Psoas muscle (tissue), 8 donors: ENCODE results near the gene ACYP2. TPM values are rescaled to one million over a fixed set of nuclear protein-coding genes. Genes with fewer than 3 reads are reported as not detected.

ENCODE experiments used
- ATAC-seq, 4 donors: fragments of 200-7000 bp; cut with Tn5 transposase; one replicate each; pipeline ENCODE4 v1.9.1; 2020; ENCODE audit warnings: moderate library complexity in 3 of 4, mild to moderate bottlenecking in 2 of 4
- DNase-seq, 2 donors: peaks; one replicate each; pipeline ENCODE4 v3.0.0-alpha.2; 2020
- H3K27ac ChIP-seq: fragments of 200-600 bp; one replicate; pipeline ENCODE4 v1.8.0; 2022
- H3K27me3 ChIP-seq, 3 donors: fragments of 200-600 bp in 1 of 3; one replicate each; pipeline versions ENCODE4 v1.6.1 to v1.8.0; 2013 to 2022; ENCODE audit warnings: low read length in 2 of 3, mild to moderate bottlenecking in 2 of 3, moderate library complexity in 1 of 3; ENCODE audit not compliant: insufficient read depth in 3 of 3
- H3K36me3 ChIP-seq, 2 donors: fragments of 200-600 bp in 1 of 2; one replicate each; pipeline versions ENCODE4 v1.6.1 to v1.8.0; 2013 to 2022; ENCODE audit warnings: low read depth in 1 of 2, mild to moderate bottlenecking in 1 of 2, moderate library complexity in 1 of 2; ENCODE audit not compliant: insufficient read depth in 1 of 2
- H3K4me1 ChIP-seq: fragments of 200-600 bp; one replicate; pipeline ENCODE4 v1.8.0; 2022
- H3K4me3 ChIP-seq: fragments of 200-600 bp; one replicate; pipeline ENCODE4 v1.8.0; 2022; ENCODE audit warnings: mild to moderate bottlenecking
- H3K9me3 ChIP-seq: fragments of 200-600 bp; one replicate; pipeline ENCODE4 v1.8.0; 2022
- CTCF ChIP-seq: fragments of 200-600 bp; IDR thresholded peaks from one replicate; pipeline ENCODE4 v1.8.0; 2022; ENCODE audit warnings: antibody characterized with exemption
- WGBS, 3 donors: extraction: QIAGEN DNeasy Blood & Tissue Kit; methylation state at CpG; one replicate each; pipeline versions ENCODE4 v1.1.6 to v1.1.7; 2013; 5-methylcytosine and 5-hydroxymethylcytosine counted together
- intact Hi-C, 2 donors: fragments of 100-400 bp; cut with DNase I; formaldehyde crosslinking; loops; one replicate each; pipeline versions ENCODE4 v1.11.0 to v1.14.2; 2022
- polyA plus RNA-seq, 3 donors: library from polyadenylated mRNA; stranded (reverse); fragments of 200-250 nt; gene quantifications; one replicate each; pipeline ENCODE4 v1.2.3, GENCODE V29; 2013
- total RNA-seq, 4 donors: library from RNA; stranded (reverse); fragmentation: NEBNext Ultra II Directional in 2 of 4; extraction: Animal tissue kit (Norgen Biotek cat#: 25700) in 2 of 4; gene quantifications; one replicate each; pipeline versions ENCODE4 v1.2.1 to v1.2.4, GENCODE V29; 2021 to 2023
- donor health status: healthy with polysubstance abuse.
- donor health status: DM: no; HTN: no; CAD: no; lungs with moderate emphysema.
- donor health status: Bipolar disorder and iron deficiency.
- donor health status: healthy.
- donor health status: DM: yes; HTN: yes; CAD: no.
- donor health status: DM: no; HTN: no; CAD: no.
- donor health status: DM: no; HTN: no; CAD: no.
- donor health status: DM: yes; HTN: yes; CAD: no.

The ACYP2 gene
- total and polyA plus RNA-seq, 7 donors, result 73.5 to 231 (median 108) TPM

DNA sequence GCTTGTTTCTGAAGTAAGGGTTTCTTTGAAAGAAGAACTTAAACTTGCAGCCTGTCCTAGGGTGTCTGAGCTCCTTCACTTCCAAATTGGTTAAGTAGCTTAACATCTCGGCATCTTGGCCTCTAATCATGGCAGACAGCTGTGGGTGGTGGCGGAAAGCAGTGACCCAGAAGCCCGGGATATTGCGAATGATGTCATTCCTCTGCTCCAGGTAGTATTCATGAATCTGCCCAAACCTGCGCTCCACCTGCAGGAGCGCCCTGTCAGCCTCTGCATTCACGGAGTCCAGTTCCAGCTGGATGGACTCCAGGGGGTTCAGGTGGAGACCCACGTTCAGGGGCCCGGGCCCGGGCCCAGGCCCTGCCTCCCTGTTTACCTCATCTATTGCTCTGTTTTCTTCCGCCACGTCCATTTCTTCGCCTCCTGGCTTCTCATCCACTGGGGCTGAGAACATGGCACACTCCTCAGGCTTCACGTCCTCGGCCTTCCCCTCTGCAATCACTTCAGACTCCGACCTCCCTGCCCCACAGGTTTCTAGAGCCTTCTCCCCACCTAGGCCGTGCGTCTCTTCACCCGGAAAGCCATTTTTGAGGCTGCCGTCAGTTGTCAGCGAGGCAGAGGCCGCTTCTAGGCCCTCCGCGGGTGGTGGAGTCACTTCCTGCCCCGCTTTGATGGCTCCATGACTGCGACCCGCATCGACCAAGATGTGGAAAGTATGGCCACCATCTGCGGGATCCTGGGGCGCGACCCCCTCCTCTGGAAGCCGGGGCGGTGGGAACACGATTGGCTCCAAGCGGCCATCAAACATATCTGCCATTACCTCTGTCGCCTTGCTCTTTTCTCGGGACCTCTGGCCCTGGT is 140.0 kb downstream of the ACYP2 start:
- DNase-seq (no peak), ATAC-seq (no peak)
- no peak overlapping the region for H3K27ac ChIP-seq
- H3K27me3 ChIP-seq, result no peaks in the 10 kb centered on the region
- no peak for TF ChIP-seq CTCF
- no peaks in the 10 kb centered on the region for H3K36me3 ChIP-seq
- WGBS, 3 donors, result 93 to 96% (median 95%) methylated on average over 37 of the region's 37 CpGs
- no peaks in the 10 kb centered on the region for H3K4me1 ChIP-seq
- no peak overlapping the region for H3K4me3 ChIP-seq
- intact Hi-C loops, result no loop called here
- H3K9me3 ChIP-seq, result no peaks in the 10 kb centered on the region

DNA sequence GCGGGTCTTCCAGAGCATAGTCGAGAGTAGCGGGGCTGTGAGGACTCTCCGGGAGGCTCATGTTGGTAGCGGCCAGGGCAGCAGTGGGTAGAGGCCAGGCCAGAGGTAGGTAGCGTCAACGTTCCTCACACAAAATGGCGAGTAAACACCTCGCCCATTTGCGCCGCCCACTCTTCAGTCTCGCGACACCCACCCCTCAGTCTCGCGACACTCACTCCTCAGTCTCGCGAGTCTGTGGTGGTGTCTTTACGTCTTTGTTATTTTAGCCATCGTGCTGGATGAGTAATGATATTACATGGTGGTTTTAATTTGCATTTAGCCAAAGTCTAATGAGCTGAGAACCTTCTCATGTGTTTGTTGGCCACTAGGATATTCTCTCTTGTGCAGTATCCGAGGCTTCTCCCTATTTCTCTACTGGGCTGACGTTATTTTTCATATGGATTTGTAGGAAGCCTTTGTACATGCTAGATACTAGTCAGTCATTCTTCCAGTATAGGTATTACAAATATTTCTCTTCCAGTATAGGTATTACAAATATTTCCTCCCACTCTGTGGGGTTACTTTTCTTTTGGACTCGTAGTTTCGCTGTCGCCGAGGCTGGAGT is 140.8 kb downstream of the ACYP2 start, which contains the start of gene TSPYL6:
TSPYL6 (minus strand) TSS at position 139 of the 604 bp plus-strand sequence; CDS start at position 61, 78 bp downstream.
- intact Hi-C loops, result no loop called here
- no peak for ATAC-seq

GRCh38 chr2:54258166-54258565 is 142.8 kb downstream of the ACYP2 start:
- no peaks in the 10 kb centered on the region for H3K36me3 ChIP-seq
- no peaks in the 10 kb centered on the region for H3K9me3 ChIP-seq
- H3K4me3 ChIP-seq, result no peak overlapping the region
- no peak for ATAC-seq
- no peak for TF ChIP-seq CTCF
- intact Hi-C loops, result no loop called here
- WGBS, 3 donors, result 68 to 86% (median 78%) methylated on average over 2 of the region's 2 CpGs
- no peak for DNase-seq
- H3K4me1 ChIP-seq, result no peaks in the 10 kb centered on the region
- H3K27ac ChIP-seq, result no peak overlapping the region
- H3K27me3 ChIP-seq, result no peaks in the 10 kb centered on the region

More for the DNA sequence above, 140.8 kb downstream of the ACYP2 start, which contains the start of gene TSPYL6:
- no peak for DNase-seq
- H3K36me3 ChIP-seq, result no peaks in the 10 kb centered on the region
- TF ChIP-seq CTCF, result no peak
- no peaks in the 10 kb centered on the region for H3K9me3 ChIP-seq
- 97 to 98% (median 97%) methylated on average over 25 of the region's 25 CpGs for WGBS, 3 donors
- no peak within 1 kb of the TSS for H3K27ac ChIP-seq
- no peaks in the 10 kb centered on the region for H3K27me3 ChIP-seq
- H3K4me3 ChIP-seq, result no peak within 1 kb of the TSS
- H3K4me1 ChIP-seq, result no peaks in the 10 kb centered on the region

DNA sequence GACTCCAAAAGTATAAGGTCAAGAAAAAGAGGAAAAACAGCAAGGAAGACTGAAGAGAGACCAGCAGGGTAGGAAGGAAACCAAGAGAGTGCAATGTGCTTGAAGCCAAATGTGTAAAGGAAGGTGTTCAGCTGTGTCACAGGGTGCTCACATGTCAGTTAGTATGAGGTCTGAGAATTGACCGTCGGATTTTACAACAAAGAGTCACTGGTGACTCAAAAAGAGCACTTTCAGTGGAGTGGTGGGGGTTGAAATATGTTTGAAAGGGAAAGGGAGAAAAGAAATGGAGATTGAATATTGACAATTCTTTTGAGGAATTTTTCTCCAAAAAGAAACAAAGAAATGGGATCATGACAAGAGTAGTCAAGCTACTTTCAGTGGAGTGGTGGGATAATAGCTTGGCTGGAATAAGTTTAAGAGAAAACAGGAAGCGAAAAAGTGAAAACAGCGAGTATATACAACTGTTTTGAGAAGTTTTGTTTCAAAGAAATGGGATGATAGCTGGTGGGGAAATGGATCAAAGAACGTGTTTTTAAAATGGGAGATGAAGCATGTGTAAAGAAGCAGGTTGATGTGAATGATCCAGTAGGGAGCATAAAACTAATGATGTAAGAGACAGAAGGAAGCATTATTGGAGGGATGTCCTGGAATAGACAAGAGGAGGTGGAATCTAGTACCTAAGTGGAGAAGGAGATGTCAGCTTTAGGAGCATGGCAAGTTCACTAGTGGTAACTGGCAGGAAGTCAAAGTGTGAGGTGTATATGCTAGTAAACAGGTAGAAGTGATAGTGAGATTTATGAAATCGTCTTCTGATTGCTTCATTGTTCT is 144.2 kb downstream of the ACYP2 start:
- H3K4me3 ChIP-seq, result no peak overlapping the region
- H3K4me1 ChIP-seq, result no peaks in the 10 kb centered on the region
- ATAC-seq (no peak), DNase-seq (no peak)
- H3K27ac ChIP-seq, result no peak overlapping the region
- intact Hi-C loops, result no loop called here
- 90 to 96% (median 92%) methylated on average over 6 of the region's 6 CpGs for WGBS, 3 donors
- no peak for TF ChIP-seq CTCF
- no peaks in the 10 kb centered on the region for H3K36me3 ChIP-seq
- H3K9me3 ChIP-seq, result no peaks in the 10 kb centered on the region
- H3K27me3 ChIP-seq, result no peaks in the 10 kb centered on the region
